Measurements from ENCODE around the gene NHERF1.

DNA sequence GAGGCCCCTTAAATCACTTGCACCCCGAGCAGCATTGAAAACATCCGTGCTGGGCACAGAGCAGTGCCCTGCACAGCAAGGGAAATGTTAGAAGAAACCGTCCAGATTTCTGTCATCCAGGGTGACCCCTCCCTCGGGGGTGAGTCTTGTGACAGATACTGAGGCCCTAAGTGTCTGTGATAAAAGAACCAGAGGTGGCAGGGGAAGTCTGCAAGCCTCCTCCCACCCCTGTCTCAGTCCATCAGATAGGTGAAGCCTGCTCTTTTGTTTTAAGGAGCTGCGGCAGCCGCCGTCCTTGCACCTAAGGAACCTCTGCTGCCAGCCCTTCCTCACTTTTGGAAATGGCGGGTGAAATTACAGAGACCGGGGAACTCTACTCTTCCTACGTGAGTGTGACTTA, 28.6 kb downstream of the NHERF1 start:
- TF ChIP-seq SMAD1 (CRISPR knock-in tag; IDR thresholded peaks at IDR 0.05; ENCODE audit: borderline replicate concordance, low read depth) (no peak), SIN3A (IDR thresholded peaks at IDR 0.05; ENCODE audit: borderline replicate concordance, low read depth, low read length) (no peak), FOSL1 (CRISPR knock-in tag; IDR thresholded peaks at IDR 0.05; ENCODE audit: borderline replicate concordance) (no peak), ZEB1 (IDR thresholded peaks at IDR 0.05; ENCODE audit: insufficient replicate concordance, low read depth) (no peak)
